ENCODE data around the gene PHF2. TPM values are rescaled to one million over a fixed set of nuclear protein-coding genes. Genes with fewer than 3 reads are reported as not detected.

Gene PHF2
- total RNA-seq, 1 donor: 12.9 TPM

DNA sequence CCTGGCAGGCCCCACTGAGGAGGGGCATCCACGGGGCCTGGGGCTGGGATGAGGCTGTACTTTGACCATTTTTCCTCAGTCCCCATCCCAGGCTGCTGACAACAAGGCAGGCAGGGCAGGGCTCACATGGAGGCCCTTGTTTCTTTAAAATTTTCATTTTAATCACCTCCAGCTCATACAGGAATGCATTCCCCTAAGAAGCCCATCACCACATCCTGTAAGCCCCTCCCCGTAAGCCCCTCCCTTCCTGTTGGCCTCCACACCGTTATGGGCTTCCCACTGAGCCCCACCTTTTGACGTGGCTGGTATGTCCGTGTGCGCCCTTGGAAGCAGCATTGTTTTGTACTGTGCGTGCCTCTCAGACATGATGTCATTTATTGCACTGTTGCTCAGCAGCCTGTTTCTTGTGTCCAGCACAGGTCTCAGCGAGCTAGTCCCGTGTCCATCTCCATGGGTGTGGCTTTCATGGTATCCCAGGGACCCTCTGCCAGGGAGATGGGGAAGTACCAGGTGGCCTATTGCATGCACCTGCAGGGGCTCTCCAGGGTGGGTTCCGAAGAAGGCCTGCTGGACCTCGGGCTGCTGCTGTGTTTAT is 22.4 kb downstream of the PHF2 start:
- DNase-seq (ENCODE audit: low read depth in 2 of 3, low spot score in 2 of 3): no peak

DNA sequence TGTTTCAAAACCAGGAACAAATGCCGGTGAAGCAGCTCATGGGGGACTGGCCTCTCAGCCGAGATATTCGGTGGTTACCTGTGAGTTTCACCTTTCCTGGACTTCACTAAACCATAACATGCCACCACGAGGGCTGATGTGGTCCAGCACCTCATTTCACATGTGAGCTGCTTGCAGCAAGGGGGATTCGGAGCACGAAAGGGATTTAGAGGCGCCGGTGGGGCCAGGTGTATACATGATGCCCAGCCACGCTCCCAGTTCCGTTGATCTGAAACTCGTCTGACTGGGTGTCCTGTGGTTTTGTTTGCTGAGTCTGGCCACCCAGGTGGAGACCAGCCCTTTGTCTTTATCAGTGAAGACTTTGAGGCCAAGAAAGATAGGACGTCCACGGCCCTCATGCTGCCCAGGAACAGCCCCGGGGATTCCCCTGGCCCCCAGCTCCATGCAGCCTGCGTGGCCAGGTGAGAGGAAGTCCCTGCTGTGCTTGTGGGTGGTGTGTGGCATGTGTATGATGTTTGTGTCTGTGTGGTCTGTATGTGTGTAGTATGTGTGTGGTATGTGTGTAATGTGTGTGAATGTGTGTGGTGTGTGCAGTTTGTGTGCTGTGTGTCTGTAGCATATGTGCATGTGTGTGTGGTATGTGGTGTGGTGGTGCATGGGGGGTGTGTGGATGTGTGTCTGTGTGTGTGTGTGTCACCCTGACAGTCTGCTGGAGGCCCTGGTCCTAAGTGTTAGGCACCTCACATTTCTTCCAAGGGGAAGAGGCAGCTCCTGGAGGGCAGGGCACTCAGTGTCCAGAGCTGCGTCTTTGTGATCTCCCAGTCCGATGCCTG is 23.4 kb downstream of the PHF2 start:
- no peak for DNase-seq (ENCODE audit: low read depth in 2 of 3, low spot score in 2 of 3)

DNA sequence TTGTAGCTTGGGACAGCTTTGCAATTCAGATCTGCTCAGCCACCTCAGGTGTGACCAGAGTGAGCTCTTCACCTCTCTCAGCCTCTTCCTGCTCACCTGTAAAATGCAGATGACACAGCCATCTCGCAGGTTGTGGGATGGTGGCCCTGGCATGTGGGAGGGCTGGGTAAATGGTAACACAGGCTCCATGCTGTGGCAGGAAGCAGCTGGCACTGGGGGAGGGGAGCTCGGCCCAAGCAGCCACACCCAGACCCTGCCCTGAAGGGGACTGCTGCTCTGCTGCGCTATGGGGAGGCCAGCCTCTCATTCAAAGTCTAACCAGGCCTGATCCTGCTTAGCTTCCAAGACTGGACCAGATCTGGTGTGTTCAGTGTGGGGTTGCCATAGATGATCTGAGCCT is 24.1 kb downstream of the PHF2 start:
- peak in 1 of 3 donors; percentile 60 for DNase-seq (ENCODE audit: low read depth in 2 of 3, low spot score in 2 of 3)

DNA sequence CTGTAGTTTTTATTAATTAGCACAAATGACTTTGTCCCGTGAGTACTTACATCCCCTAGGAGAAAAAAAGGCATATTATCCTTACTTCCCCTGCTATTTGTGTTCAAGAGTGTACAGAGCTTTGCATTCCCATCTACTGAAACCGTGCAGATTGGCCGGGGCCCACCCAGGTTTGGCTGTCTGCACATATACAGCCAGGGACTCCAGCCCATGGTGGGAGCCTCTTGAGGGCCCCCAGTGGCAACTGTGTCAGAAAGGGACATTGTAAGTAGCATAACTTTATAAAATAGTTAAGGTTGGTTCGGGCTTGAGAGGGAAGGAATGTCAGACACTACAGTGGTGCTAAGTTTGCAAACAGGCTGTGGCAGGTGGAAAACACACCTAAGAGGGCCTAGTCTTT is 24.7 kb downstream of the PHF2 start:
- DNase-seq (ENCODE audit: low read depth in 2 of 3, low spot score in 2 of 3): no peak

DNA sequence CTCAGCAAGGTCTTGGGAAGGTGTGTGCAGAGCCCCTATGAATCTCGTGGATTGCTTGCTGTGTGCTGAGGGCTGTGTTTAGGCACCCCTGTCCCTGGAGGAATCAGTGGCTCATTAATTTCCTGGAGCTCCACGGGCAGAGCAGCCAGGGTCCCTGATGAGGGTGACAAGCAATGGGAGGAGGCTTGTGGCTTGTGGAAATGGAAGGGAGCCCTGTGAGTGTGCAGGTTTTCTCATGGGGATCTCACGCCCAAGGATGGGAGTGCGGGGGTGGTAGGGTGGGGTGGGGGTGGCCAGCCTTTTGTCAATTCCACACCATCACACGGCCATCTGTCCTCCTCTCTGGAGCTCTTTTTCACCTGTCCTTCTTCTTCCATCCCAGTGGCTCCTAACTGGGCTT is 25.3 kb downstream of the PHF2 start:
- DNase-seq (ENCODE audit: low read depth in 2 of 3, low spot score in 2 of 3): no peak

DNA sequence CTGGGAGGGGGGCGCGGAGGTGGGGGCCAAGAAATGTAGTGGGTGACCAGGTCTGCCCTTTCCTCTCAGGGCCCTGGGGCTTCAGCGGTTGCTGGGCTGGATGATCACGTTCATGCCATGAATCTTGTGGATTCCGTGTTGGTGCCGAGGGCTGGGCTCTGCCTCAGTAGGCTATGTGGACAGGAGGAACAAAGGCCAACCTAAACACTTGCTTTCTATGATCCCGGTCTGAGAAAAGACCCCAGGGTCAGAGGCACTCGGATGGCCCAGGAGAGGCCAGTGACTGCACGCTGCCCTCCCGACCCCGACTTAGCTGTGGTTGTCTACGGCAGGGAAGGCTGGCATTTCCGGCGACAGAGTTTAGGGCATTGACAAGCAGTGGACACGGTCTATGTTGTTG is 26.6 kb downstream of the PHF2 start:
- DNase-seq (ENCODE audit: low read depth in 2 of 3, low spot score in 2 of 3): no peak

DNA sequence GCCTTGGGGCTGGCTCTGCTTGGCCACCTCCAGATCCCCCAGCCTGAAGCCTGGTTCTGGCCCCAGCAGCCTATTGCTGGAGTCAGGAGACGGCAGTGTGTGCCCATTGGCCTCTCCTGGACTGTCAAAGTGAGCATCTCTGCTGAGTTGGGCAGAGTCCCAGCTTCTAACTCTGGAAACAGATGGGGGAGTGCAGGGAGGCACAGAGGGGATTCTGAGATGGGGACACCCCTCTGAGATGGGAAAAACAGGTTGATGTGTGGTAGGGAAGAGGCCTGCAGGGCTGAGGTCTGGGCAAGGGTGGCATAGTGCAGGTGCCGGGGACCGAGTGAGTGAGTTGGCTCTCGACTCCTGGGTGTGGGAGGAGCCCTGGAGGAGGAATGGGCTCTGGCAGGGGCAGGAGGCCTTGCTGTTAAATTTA is 27.5 kb downstream of the PHF2 start:
- no peak for DNase-seq (ENCODE audit: low read depth in 2 of 3, low spot score in 2 of 3)

DNA sequence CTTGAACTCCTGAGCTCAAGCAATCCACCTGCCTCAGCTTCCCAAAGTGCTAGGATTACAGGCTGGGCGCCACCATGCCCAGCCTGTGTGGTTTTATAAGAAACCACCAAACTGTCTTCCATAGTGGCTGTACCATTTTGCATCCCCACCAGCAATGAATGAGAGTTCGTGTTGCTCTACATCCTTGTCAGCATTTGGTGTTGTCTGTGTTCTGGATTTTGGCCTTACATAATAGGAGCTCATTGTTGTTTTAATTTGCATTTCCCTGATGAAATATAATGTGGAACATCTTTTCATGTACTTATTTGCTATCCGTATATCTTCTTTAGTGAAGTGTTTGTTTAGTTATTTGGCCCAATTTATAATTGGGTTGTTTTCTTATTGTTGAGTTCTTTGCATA is 29.8 kb downstream of the PHF2 start:
- no peak for DNase-seq (ENCODE audit: low read depth in 2 of 3, low spot score in 2 of 3)

DNA sequence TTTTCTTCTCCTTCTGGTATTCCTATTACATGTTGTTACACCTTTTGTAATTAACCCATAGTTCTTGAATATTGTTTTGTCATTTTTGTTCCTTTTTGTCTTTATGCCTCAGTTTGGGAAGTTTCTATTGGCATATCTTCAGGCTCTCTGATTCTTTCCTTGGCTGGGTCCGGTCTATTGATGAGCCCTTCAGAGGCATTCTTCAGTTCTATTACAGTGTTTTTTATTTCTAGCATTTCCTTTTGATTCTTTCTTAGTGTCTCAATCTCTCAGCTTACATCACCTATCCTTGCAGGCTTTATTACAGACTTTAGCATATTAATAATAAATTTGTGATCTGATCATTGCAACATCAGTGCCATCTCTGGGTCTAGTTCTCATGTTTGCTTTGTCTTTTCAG is 33.8 kb downstream of the PHF2 start:
- no peak for DNase-seq (ENCODE audit: low read depth in 2 of 3, low spot score in 2 of 3)

DNA sequence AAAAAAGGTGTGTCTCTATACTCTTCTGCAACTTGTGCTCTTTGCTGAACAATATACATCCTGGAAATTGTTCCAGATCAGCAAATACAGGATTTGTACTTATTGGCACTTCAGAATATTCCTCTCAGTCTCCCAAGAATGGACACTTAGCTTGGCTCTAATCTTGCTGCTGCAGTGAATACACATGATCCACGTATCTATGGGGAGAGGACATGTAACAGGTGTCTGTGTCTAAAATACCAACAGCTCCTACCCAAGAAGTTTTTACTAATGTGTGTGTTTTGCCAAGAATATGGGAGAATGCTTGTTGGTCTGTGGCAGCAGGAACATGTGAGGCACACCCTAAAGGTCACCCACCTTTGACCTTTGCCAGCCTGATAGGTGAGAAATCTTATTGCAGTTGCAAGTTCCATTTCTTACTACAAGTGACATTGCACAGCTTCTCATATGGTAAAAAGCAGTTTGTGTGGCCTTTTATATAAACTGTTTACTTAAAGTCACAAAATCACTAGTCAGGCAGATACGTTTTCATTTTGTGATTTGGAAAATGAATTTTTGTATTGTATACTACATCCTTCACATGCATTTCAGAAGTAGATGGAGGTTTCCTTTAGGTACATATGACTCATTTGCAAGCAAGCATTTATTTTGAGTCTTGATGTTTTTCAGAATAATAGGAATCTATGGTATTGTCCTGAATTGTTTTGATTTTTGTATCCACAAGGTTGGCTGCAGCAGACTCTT is 35.8 kb downstream of the PHF2 start:
- DNase-seq (ENCODE audit: low read depth in 2 of 3, low spot score in 2 of 3): no peak

DNA sequence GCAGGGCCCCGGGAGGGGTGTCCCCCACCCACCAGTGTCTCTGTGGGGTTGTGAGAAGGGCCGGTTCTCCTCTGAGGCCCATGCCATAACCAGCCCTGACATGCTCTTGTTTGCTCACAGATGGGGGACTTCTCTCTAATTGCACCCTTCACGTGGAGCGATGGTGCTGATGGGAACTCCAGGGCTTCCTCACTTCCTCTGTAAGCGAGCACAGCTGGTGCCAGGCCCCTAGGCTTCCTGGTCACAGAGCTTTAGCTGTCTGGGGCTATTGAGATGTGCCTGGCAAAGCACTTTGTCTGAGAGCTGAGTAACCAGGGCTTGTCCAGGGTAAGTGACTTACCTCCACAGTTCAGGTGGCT is 36.4 kb downstream of the PHF2 start:
- DNase-seq (ENCODE audit: low read depth in 2 of 3, low spot score in 2 of 3): peak in 1 of 3 donors; percentile 29

DNA sequence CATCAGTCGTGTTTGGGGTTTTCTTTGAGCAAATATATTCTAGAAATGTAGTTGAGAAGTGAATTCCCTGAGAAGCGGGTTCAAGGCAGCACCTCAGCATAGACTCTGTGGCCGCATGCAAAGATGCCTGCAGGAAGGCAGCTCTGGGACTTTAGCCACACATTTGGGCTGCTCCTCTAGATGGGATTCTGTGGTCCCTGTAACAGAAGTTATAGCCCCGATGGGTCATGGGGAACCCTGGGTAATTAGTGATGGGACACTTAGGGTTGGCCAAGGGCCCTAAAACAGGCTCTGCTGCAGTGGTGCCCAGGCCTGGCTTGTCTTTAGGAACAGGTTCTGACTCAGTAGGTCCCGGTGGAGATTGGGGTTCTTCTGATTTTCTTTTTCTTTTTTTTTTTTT is 36.8 kb downstream of the PHF2 start:
- DNase-seq (ENCODE audit: low read depth in 2 of 3, low spot score in 2 of 3): no peak

DNA sequence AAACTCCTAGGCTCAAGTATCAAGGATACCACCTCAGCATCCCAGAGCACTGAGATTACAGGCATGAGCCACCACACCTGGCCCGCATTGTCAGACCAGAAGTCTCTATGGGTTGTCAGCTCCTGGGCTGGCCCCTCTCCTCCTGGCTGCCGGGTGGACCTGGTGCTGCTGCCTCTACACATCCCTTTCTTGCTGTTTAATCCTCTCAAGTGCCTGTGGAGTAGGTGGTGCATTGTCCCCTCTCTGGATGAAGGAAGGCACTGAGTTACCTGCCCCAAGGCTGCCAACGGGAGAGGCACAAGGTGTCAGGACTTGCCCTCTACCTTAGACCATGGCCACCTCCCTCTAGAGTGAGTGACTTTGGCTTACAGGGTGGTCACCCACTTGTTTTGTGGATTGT is 37.4 kb downstream of the PHF2 start:
- DNase-seq (ENCODE audit: low read depth in 2 of 3, low spot score in 2 of 3): no peak

DNA sequence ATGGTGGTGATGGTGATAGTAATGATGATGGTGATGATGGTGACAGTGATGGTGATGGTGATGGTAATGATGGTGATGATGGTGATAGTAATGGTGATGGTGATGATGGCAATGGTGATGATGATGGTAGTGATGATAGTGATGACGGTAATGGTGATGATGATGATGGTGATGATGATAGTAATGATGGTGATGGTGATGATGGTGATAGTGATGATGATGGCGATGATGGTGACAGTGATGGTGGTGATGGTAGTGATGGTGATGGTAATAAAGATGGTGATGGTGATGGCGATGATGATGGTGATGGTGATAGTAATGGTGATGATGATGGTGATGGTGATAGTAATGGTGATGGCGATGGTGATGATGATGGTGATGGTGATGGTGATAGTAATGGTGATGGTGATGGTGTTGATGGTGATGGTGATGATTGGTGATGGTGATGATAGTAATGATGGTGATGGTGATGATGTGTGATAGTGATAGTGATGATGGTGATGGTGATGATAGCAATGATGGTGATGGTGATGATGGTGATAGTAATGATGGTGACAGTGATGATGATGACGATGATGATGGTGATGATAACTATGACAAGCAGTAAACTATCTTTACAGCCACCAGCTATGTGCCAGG is 38.6 kb downstream of the PHF2 start:
- no peak for DNase-seq (ENCODE audit: low read depth in 2 of 3, low spot score in 2 of 3)

DNA sequence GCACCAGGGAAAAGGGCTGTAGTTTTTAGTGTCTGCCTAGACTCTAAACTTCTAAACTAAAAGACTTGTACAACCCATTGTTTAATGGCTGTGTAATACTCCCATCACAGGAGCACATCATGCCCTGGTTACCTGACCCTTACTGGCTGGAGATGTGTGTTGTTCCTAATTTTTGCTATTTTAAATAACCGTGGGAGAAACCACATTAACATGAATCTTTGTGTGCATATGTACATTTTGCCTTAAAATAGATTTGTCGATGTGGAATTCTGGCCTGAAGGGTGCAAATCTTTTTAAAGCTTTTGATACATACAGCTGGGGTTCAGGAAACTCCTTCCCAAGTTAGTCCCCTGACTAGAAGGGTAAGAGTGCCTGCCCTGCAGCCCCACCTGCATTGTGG is 39.7 kb downstream of the PHF2 start:
- no peak for DNase-seq (ENCODE audit: low read depth in 2 of 3, low spot score in 2 of 3)

DNA sequence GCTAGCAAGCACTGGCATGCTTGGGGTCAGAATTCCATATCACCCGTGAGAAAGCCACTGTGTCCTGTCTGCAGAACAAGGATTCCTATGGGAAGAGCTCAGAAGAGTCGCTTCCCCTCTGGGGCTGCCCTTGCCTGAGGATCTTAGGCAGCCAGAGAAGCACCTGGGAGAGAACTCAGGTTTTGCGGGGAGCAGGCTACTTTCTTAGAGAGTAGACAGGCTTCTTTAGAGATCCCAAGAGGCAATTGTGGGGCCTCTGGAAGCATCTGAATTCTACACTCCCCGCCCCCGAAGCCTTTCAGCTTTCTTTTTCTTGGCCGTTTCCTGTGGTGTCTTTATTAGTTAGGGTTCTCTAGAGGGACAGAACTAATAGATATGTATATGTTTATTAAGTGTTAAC is 40.9 kb downstream of the PHF2 start:
- DNase-seq (ENCODE audit: low read depth in 2 of 3, low spot score in 2 of 3): no peak

DNA sequence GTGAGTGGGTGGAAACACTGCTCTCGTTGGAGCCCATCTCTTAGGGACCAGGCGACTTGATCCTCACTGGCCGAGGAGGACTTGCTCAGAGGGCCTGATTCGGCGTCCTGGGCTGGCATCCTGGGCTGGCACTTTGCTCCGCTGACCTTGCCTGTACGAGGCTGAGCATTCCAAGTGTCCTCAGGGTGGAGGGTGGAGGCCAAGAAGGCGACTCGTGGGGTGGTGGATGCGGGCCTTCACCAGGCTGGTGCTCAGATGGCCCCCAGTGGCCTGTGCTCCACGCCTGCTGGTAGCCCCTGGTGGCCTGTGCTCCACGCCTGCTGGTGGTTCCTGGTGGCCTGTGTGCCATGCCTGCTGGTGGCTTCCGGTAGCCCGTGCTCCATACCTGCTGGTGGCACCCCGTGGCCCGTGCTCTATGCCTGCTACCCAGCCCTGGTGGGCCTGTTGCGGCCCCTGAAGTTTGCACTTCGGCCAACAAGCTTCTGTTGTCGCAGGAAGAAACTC is 42.9 kb downstream of the PHF2 start:
- DNase-seq (ENCODE audit: low read depth in 2 of 3, low spot score in 2 of 3): no peak

DNA sequence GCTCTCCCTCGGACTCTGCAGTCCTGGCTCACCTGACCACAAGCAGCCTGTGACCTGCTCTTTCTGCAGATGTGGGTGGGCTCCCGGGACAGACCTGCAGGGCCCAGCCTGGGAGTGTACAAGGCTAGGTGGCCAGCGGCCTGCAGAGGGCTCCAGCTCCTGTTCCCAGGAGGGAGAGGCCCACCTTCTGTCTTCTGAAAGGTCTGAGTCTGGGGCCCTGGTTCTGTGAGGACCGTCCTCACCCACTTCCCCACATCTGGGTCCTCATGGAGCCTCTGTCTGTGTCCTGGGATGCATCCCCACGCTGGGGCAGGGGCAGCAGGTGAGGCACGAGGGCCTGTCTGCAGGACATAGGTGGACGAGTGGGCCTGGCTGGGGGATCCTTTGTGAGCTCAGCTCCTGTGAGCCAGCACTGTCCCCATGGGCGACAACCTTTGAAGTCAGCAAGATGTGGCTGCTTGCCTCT is 43.7 kb downstream of the PHF2 start:
- no peak for DNase-seq (ENCODE audit: low read depth in 2 of 3, low spot score in 2 of 3)

DNA sequence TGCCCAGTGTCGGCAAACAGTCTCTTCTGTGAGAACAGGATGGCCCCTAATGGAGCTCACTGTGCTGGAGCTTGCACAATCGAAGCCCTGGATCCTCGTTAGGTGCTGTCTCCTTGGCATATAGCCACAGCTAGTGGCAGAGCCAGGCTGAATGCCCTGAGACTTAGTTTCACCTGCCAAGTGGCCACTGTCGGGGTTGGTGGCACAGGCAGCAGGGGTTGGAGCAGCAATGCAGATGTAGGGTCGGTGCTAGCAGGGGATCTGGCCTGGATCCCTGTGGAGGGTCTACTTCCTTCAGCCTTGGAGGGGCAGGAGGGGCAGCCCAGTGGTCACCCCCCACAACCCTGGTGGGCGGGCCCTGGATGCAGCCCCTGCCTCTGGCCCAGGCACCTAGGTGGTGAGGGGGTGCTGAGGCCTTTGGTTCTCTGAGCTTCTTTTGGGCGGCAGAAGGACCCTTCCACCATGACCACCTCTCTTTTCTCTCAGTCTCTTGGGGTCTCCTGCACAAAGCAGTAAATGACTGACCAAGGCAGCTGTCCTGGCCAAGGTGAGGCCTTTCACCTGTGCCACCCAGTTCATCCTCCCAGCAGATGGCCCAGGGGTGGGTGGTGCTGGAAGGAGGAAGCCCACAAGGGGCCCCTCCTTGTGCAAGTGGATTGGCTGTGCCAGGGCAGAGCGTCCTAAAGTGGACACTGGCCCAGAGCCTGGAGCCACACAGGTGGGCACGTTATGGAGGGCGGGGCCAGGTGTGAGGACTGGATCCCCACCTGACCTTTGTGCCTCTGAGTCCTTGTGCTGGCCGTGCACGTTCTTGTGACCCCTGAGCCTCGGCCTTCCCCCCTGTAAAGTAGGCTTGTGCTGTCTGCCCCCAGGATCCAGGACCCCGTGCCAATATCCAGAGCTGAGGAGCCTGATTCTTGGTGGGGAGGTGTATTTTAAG is 44.8 kb downstream of the PHF2 start:
- no peak for DNase-seq (ENCODE audit: low read depth in 2 of 3, low spot score in 2 of 3)

DNA sequence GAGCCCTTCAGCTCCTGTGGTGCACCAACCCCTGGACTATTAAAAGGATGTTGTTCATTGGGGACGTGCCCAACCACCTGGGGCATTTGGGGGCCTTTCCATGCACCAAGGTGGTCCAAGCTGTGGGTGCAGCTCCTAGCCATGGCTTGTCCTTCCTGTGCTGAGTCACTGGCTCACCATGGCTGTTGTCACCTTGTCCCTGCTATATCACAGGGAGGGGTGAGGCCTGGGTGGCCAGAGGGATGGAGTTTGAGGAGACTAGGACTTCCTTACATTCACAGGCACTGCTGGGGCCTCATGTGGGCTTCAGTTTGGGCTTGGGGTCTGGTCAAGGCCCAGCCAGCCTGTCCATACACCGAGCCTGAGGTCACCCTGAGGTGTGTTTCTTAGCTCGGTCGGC is 45.5 kb downstream of the PHF2 start:
- DNase-seq (ENCODE audit: low read depth in 2 of 3, low spot score in 2 of 3): no peak

All from hematopoietic multipotent progenitor cell (in vitro differentiated cells).